ENCODE results near the gene OLIG2.

OLIG2 gene

DNA sequence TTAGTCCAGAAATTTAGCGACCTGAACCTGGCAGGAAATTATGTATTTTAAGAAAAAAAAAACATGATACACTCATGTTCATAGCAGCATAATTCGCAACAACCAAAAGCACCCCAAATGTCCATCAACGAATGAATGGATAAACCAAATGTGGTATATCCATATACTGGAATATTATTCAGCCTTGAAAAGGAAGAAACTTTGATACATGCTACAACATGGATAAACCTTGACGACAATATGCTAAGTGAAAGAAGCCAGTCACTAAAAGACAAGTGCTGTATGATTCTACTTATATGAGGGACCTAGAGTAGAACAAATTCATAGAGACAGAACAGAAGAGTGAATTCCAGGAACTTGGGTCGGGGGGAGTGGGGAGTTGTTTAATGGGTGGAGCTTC is 43.5 kb downstream of the OLIG2 start:
- no peak for DNase-seq

- no peak for DNase-seq
Measured at GRCh38 chr21:33069645-33069993, 43.9 kb downstream of the OLIG2 start.

GRCh38 chr21:33069994-33070743 is 44.4 kb downstream of the OLIG2 start, which contains the start of gene OLIG1:
OLIG1 (plus strand) TSS chr21:33070141; CDS start chr21:33070247, 106 bp downstream.
- peak; percentile 41 for DNase-seq

DNA sequence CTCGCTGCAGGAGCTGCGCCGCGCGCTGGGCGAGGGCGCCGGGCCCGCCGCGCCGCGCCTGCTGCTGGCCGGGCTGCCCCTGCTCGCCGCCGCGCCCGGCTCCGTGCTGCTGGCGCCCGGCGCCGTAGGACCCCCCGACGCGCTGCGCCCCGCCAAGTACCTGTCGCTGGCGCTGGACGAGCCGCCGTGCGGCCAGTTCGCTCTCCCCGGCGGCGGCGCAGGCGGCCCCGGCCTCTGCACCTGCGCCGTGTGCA is 44.9 kb downstream of the OLIG2 start:
- DNase-seq = no peak

DNA sequence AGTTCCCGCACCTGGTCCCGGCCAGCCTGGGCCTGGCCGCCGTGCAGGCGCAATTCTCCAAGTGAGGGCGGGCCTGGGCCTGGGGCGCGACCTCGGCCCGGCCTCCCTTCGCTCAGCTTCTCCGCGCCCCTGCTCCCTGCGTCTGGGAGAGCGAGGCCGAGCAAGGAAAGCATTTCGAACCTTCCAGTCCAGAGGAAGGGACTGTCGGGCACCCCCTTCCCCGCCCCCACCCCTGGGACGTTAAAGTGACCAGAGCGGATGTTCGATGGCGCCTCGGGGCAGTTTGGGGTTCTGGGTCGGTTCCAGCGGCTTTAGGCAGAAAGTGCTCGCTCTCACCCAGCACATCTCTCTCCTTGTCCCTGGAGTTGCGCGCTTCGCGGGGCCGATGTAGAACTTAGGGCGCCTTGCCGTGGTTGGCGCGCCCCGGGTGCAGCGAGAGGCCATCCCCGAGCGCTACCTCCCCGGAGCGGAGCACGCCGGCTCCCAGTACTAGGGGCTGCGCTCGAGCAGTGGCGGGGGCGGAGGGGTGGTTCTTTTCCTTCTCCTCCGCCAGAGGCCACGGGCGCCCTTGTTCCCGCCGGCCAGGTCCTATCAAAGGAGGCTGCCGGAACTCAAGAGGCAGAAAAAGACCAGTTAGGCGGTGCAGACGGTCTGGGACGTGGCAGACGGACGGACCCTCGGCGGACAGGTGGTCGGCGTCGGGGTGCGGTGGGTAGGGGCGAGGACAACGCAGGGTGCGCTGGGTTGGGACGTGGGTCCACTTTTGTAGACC is 45.4 kb downstream of the OLIG2 start:
- DNase-seq = peak; percentile 28

GRCh38 chr21:33071770-33072306 is 46.1 kb downstream of the OLIG2 start:
- DNase-seq = peak; percentile 21

GRCh38 chr21:33073636-33074035 is 47.9 kb downstream of the OLIG2 start:
- DNase-seq = no peak

DNA sequence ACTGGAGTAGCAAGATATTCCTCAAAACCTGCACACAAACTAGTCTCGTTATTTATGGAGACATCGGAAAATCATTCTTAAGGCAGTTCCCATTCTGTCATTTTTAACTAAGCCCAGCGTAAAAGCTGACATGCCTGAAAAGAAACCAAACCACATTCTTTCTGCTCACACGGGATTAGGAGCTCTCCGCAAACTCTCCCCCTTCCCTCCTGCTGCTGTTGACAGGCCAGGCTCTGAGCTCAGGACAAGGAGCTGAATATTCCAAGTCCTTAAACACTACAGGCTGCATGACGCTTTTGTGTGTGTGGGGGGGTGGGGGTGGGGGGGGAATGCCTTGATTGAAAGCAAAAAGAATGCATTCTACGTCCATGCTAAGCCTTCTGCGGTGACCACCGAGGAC is 49.4 kb downstream of the OLIG2 start:
- DNase-seq = no peak

DNA sequence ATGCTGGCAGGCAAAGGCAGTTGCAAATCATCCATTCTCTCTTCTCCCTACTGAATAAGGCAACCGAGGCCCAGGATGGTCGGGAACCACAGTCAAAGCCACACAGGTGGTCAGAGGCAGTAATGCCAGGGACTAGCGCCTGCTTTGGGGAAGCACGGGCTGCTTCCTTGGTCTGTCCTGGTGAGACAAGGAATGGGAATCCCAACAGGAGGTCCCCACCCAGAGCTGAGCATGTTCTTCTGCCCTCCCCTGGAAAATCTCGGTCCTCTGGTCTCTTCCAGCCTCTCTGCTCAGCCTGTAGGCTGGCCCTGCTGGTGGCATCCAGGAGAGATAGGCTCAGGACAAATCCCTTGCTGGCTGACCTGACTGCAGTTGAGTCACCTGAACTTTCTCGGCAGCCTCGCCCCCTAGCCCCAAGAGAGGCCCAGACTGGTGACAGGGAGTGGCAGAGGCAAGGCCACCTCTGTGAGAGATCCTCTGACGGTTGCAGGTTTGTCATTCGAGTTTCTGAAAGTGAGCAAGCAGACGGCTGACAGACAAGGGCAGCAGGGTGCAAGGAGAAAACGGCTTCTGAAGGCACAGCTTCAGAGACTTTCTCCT is 50.0 kb downstream of the OLIG2 start:
- DNase-seq = no peak

DNA sequence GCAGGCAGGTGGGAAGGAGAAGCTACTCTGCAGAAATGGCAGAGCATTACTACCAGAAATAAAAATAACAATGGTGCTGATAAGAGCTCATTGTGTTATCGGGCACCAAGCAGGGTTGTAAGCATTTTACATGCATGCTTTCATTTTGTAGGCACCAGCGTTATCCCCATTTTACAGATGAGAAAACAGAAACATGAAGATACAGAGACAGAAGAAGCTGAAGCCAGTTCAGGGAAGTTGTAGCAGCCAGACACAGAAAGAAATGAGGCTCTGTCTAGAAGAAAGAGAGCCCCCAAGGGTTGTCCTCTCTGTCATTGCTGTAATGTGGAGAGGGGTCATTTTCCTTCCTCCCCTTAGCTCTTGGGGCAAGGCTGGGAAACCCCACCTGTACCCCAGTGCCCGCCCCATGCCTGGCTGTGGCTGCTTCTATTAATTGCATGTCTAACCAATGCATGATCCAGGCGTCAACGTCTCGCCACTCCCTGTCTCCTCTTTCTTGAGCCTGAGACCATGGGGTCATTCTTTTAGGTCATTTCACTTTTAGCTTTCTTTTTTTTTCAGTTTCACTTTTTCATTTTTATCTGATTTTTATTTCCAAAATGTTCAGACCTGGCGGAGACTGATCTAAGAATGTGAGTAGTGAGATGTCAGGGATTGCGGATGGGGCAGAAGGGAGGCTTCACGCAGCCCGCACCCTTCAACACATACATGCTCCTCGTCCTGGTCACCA is 51.0 kb downstream of the OLIG2 start:
- no peak for DNase-seq

Data from EL (cell line).